Fibroblast of skin of left biceps (primary cell): Measurements from ENCODE around the gene LSM7.

Experiments
- DNase-seq, 2 experiments: peaks; one replicate each; pipeline ENCODE4 v3.0.0-alpha.2; 2013; ENCODE audit warnings: low read depth in 2 of 2

LSM7 gene

GRCh38 chr19:2338055-2338615, 9.7 kb upstream of the LSM7 start:
- DNase-seq, result no peak

DNA sequence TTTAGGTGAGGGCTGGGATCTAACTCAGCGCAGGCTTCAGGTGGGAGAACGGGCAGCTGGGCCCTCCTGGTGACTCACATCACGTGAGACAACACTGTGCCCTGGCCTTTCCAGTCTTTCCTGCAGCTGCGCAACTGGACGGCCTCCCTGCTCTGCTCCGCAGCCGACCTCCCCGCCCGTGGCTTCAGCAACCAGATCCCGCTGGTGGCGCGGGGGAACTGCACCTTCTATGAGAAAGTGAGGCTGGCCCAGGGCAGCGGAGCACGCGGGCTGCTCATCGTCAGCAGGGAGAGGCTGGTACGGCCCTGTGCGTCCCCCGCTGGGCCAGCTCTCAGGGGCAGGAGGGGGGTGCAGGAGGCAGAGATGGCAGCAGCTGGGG, 8.9 kb upstream of the LSM7 start:
- peak in 1 of 2 experiments; percentile 12 for DNase-seq

DNA sequence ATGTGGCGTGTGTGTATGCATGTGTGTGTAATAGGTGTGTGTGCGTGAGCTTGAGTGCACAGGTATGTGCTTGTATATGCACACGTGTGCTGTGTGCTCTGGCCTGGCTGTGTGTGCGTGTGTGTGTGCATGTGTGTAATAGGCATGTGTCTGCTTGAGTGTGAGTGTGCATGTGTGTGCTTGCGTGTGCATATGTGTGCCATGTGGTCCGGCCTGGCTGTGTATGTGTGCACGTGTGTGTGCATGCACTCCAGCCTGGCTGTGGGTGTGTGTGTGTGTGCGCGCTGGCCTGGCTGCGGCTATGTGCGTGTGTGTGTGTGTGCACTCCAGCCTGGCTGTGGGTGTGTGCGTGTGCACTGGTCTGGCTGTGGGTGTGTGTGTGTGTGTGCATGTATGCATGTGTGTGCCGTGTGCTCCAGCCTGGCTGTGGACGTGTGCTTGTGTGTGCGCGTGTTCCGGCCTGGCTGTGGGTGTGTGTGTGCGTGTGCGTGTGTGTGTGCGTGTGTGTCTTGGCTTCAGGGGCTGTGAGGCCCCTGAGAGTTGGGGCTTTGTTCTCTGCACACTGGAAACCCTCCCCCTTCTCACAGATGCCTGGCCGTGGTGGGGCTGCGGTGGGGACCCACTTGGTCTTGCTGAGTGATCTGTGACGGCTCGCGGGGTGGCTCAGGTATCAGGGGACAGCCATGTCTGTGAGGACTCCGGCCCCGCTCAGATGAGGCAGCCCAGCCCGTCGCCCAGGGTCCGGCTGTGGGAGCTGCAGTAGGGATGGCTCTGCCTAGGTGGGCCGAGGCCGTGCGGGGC, 8.3 kb upstream of the LSM7 start:
- no peak for DNase-seq

DNA sequence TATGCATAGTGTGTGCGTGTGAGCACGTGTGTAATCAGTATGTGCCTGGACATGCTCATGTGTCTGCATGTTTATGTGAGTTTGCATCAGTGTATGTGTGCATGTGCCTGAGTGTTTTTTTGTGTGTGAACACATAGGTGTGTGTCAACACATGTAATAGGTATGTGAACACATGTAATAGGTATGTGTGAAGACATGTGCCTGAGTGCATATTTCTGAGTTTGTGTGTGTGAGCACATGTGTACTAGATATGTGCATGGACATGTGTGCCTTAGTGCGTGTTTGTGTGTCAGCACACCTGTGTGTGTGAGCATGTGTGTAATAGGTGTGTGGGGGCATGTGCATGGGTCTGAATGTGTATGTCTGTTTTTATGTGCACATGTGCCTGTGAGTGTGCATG, 7.5 kb upstream of the LSM7 start:
- DNase-seq, result no peak

DNA sequence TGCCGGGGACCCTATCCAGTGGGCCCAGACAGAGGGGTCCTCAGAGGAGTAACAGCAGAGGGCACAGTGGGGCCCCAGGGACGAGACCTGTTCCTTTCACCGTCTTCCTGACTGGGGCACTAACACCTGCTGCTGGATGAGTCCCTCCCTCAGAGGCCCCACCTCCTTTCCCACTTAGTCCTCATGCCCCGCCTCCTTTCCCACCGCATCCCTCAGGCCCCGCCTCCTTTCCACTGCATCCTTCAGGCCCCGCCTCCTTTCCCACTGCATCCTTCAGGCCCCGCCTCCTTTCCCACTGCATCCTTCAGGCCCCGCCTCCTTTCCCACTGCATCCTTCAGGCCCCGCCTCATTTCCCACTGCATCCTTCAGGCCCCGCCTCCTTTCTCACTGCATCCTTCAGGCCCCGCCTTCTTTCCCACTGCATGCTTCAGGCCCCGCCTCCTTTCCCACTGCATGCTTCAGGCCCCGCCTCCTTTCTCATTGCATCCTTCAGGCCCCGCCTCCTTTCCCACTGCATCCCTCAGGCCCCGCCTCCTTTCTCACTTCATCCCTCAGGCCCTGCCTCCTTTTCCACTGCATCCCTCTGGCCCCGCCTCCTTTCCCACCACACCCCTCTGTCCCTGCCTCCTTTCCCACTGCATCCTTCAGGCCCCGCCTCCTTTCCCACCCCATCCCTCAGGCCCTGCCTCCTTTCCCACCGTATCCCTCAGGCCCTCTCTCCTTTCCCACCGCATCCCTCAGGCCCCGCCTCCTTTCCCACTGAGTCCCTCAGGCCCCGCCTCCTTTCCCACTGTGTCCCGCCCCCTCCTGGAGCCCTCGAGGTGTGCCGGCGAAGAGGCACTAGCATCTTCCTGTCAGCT, 6.8 kb upstream of the LSM7 start:
- DNase-seq, result no peak

DNA sequence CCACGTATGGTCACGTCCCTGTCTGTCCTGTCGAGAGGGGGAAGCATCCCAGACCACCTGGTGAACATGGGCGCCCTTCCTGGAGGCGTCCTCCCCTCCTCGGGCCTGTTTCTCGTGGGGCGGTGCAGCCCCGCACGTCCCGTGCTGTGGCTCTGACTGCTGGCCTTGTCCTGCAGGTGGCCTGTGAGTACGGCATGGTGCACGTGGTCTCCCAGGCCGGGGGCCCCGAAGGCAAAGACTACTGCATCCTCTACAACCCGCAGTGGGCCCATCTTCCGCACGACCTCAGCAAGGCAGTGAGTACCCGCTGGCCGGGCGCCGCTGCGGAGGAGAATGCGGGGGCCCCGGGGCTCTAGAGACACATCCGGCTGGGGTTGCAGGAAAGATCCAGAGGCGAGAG, 6.0 kb upstream of the LSM7 start:
- DNase-seq, result no peak

- DNase-seq, result no peak
Observed at GRCh38 chr19:2333807-2334211, 5.4 kb upstream of the LSM7 start.

GRCh38 chr19:2333027-2333806, 4.8 kb upstream of the LSM7 start:
- DNase-seq, result no peak

GRCh38 chr19:2332341-2333026, 4.1 kb upstream of the LSM7 start:
- no peak for DNase-seq

DNA sequence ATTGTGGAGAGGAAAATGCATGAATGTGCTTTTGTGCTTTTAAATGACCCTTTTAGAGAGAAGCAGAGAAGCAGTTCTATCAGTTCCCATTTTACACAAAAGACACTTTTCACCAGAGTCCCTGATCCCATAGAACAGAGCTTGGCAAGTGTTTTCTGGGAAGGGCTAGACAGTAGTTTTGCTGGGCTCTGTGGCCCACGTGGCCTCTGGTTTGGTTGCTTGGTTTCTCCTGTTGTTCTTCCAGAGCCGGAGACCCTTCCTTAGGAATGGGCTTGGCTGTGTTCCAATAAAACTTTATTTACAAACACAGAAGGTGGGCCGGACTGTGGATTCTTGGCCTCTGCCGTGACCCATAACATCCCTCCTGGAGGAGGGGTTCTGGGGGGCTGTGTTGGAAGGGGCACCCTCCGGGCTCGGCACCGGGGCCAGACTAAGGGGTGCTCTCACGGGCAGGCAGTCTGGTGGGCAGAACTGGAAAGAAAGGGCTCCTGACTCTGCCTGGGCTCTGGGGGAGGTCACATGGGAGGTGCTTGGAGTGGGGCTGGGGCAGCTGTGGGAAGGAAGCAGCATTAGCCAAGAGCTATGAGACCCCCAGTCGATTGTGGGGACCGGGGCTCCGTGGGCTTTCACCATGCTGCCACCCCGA, 3.3 kb upstream of the LSM7 start:
- no peak for DNase-seq

- no peak for DNase-seq
Observed at GRCh38 chr19:2330632-2331284, 2.4 kb upstream of the LSM7 start.

DNA sequence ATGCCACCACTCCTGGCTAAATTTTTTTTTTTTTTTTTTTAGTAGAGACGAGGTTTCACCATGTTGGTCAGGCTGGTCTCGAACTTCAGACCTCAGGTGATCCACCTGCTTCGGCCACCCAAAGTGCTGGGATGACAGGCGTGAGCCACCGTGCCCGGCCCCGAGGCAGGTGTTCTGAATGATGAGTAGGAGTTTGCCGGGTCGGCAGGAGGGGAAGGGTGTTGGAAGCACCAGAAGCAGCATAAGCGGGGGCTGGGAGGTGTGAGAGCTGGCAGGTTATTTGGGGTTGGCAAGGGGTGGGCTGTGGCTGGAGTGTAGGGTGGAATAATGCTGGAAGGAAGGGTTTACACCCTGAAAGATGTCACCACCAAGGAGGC, 1.9 kb upstream of the LSM7 start:
- DNase-seq, result no peak

DNA sequence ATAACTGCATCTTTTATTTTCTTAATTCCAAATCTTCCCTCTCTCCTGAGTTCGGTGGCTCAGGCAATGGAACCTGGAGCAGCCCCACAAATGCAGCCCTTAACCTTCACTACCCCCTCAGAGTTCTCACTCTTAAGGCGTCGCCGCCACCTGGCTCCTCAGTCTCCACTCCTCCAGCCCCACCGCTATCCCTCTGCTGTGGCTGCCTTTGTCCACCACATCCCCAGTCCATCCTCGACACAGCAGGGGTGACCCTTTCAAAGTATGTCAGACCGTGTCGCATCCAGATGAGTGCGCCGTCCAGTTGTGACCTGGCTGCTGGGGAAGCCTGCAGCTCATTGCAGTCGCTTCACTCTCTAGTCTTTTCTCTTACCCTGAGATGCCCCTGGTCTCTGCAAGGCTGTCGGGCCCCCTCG, 1.1 kb upstream of the LSM7 start:
- DNase-seq, result no peak

DNA sequence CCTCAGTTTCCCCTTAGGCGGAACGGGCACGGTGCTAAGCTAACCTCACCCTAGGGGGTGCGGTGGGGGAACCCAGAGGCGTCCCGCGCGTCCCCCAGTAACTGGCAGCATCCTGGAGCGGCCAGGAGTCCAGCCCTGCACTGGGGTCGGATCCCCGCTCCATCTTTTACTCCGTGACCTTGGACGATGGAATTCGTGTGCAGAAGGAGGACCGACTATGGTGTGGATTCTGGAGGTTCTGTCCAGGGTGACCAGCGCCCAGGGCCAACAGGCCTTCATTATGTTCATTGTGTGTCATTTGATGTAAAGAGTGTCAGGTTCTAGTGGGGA, 728 bp upstream of the LSM7 start:
- no peak for DNase-seq

DNA sequence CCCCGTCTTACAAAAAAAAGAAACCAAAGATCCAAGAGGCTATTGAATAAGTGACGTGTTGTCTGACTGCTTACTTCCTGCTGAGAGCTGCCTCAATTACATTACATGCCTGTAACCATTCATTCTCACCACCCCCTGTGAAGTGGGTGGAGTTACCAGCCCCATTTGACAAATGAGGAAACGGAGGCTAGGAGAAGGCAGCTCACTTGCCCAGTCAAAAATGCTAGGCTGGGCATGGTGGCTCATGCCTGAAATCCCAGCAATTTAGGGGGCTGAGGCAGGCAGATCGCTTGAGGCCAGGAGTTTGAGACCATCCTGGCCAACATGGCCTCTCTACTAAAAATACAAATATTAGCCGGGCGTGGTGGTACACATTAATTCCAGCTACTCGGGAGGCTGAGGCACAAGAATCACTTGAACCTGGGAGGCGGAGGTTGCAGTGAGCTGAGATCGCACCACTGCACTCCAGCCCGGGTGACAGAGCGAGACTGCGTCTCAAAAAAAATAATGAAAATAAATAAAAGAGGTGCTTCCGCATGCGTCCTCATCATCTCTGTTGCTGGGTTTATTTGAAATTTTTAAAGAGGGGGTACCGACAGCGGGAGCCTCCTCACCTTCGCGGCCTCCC, 499 bp downstream of the LSM7 start:
- DNase-seq, result peak; percentile 39 to 46

- no peak for DNase-seq
Observed at GRCh38 chr19:2326699-2327360, 1.6 kb downstream of the LSM7 start.

DNA sequence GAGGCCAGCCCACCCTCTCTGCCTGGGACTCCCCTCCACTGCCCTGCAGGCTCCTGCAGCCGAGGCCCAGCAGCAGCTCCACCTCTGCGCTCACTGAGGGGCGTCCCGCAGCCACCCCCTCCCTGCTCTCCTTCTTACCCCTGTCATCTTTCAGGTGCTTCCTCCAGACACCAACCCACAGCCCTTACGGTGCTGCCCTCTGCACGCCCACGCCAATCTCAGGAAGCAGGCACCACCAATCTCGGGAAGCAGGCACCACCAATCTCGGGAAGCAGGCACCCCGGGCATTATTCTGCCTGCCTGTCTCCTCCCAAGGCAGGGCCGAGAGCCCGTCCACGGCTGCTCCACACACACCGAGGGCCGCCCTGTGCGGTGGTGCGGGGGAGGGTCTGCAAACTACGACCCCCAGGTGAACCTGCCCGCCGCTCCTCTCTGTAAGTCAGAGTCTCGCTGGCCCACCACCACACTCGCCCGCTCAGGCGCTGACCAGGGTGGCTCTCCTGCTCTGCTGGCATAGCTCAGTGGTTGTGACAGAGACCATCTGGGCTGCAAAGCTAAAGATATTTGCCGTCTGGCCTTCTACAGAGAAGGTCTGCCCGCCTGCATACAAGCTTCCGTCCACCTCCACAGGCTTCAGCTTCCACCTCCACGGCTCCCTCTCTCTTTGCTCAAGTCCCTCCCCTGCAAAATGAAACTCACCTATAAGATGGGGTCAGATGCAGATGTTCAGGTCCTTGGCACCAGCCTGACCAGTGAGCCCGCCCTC, 2.9 kb downstream of the LSM7 start:
- no peak for DNase-seq

DNA sequence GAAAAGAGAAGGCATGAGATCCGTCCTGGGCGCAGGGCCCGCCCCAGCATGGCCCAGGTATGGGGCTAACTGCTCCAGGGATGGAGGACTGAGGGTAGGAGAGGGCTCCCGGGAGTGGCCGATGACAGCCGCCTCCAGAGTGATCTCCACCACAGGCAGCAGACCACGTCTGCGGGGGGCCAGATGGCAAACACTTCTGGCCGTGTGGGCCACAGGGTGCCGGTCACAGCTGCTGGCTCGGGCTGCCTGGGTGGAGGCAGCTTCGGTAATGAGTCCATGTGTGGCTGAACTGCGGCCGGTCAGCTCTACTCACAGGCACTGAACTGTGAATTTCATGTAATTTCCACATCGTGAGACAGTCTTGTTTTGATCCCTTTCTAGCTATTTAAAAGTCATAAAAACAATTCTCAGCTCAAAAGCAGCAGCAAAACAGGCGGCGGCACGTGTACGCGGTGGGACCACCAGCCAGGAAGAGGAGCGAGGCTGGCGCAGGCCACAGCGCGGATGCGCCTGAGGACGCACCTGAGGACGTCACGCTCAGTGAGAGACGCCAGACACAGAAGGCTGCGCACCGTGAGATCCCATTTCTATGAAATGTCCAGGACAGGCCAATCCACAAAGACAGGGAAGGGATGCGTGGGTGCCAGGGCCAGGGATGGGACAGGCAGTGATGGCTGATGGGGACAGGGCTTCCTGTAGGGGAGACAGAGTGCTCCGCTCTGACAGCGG, 4.0 kb downstream of the LSM7 start:
- no peak for DNase-seq
